ENCODE measurements around the gene CDH6.

DNA sequence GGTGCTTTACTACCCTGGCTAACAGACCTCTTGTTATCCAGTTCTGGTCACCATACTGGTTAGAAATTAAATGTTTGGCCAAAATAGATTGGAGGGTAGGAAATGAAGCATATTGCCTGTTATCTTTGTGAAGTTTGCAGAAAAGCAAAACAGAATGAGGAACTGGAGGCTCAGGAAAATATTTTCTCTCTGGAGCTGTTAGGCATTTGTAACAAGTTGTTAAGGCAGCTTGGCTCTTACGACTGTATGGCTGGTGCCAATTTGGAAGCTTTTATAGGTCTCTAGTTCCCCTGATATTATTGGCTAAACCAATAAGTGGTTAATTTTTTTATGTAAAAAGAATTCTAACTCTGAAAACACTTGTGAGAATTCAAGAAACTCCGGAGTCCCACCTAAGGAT is 35.8 kb downstream of the CDH6 start:
- TF ChIP-seq POLR2A (IDR thresholded peaks at IDR 0.05), result no peak
- TF ChIP-seq, protein P1, sequence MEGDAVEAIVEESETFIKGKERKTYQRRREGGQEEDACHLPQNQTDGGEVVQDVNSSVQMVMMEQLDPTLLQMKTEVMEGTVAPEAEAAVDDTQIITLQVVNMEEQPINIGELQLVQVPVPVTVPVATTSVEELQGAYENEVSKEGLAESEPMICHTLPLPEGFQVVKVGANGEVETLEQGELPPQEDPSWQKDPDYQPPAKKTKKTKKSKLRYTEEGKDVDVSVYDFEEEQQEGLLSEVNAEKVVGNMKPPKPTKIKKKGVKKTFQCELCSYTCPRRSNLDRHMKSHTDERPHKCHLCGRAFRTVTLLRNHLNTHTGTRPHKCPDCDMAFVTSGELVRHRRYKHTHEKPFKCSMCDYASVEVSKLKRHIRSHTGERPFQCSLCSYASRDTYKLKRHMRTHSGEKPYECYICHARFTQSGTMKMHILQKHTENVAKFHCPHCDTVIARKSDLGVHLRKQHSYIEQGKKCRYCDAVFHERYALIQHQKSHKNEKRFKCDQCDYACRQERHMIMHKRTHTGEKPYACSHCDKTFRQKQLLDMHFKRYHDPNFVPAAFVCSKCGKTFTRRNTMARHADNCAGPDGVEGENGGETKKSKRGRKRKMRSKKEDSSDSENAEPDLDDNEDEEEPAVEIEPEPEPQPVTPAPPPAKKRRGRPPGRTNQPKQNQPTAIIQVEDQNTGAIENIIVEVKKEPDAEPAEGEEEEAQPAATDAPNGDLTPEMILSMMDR (IDR thresholded peaks at IDR 0.05), result no peak

Data from lower leg skin (tissue), 3 donors.